ENCODE results near the gene SHISAL2A.
"Not testable (repeated sequence)": the region's sequence is repeated elsewhere in the genome, so short reads cannot be mapped to it uniquely, and the experiment has no call there.

SHISAL2A gene

GRCh38 chr1:52674497-52675384 lies 41.8 kb downstream of the SHISAL2A start:
- in situ Hi-C loops (cut with HindIII; ENCODE audit: low pct_ligation_motif_present, low pct_unique_long_range_greater_than_20kb, low sequenced_read_pairs) = no loop called here
- no peak for DNase-seq

GRCh38 chr1:52676249-52676903 lies 43.4 kb downstream of the SHISAL2A start:
- no peak for DNase-seq
- in situ Hi-C loops (cut with HindIII; ENCODE audit: low pct_ligation_motif_present, low pct_unique_long_range_greater_than_20kb, low sequenced_read_pairs) = no loop called here

DNA sequence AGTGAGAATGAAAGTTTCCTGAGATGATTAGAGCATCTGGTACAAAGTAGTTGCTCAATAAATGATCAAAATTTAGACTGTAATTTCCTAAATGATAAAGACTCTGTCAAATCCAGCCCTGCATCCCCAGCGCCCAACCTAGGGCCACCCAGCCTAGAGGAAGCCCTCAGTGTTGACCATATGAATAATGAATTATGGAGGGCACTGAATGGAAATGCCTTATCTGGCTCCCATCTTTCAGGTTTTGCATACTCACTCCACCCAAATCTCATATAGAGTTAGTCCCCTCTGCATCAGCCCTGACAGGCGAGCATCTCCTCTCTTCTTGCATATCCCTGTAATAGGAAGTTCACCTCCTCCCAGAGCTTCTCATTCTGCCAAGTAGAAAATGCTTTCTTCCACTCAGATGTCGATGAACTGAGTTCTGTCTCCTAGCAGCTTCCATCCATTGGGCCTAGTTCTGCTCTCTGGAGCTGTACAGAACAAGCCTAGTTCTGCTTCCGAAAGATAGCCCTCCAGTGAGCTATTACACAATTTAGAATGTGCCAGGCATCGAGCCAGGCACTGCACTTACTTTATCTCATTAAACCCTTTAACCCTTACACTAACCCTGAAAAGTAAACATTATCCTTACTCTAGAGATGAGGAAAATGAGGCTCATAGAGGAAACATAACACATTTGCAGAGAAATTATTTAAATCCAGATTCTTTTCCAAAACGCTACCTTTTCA lies 44.3 kb downstream of the SHISAL2A start:
- no peak for DNase-seq
- in situ Hi-C loops (cut with HindIII; ENCODE audit: low pct_ligation_motif_present, low pct_unique_long_range_greater_than_20kb, low sequenced_read_pairs) = no loop called here

DNA sequence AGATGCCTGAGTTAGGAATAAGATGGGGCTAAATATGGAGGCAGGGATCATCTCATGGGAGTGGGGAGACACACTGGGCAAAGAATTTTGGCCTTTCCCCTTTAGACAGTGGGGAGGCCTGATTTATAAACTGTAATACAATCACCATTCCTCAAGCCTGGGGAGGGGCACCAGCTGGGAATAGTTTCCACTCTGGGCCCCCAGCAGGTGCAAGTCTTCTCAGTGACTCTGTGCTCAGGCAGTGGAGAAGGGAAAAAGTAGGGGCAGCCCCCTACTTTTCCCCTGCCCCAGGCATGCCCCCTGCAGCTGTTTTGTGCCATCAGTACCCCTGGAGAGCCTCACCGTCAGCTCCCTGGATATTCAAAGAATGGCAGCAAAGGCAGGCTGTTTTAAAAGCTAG lies 46.1 kb downstream of the SHISAL2A start:
- in situ Hi-C loops (cut with HindIII; ENCODE audit: low pct_ligation_motif_present, low pct_unique_long_range_greater_than_20kb, low sequenced_read_pairs) = no loop called here

GRCh38 chr1:52679498-52679897 lies 46.5 kb downstream of the SHISAL2A start:
- in situ Hi-C loops (cut with HindIII; ENCODE audit: low pct_ligation_motif_present, low pct_unique_long_range_greater_than_20kb, low sequenced_read_pairs) = no loop called here
- DNase-seq = no peak

More for the DNA sequence above, 46.1 kb downstream of the SHISAL2A start:
- no peak for DNase-seq

DNA sequence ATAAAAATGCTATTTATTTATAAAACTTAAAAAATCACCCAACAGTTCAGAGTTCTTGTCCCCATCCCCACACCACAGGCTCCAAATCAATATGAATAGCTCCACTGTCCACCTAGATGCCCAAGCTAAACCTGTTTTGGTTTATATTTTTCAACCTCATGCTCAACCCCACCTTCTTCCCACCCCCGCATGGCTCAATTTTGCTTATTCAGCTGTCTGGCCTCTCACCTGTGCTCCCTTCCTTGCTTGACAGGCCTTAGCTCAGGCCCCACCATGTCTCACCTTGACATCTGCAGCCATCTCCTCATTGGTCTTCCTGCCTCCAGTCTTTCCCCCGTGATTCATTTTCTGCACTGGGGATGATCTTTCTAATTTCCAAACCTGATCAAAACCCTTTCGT lies 47.4 kb downstream of the SHISAL2A start:
- in situ Hi-C loops (cut with HindIII; ENCODE audit: low pct_ligation_motif_present, low pct_unique_long_range_greater_than_20kb, low sequenced_read_pairs) = no loop called here
- DNase-seq = no peak

DNA sequence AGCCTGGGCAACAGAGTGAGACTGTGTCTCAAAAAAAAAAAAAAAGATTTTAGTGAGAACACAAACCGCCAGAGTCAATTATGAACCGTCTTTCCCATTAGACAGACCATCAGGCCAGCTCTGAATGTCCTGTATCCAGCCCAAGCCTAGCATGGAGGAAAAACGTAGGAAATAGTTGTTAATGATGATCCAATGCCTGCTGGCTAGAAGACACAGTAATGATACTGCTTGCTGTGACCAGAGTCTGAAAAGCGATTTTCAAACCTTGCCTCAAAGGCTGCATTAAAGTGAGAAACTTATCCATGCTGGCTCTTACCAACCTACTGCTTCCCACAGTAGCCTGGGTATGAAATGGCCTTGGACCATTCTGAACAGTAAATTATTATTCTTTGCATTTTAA lies 48.2 kb downstream of the SHISAL2A start:
- in situ Hi-C loops (cut with HindIII; ENCODE audit: low pct_ligation_motif_present, low pct_unique_long_range_greater_than_20kb, low sequenced_read_pairs) = no loop called here
- no peak for DNase-seq

GRCh38 chr1:52683367-52683940 lies 50.5 kb downstream of the SHISAL2A start:
- in situ Hi-C loops (cut with HindIII; ENCODE audit: low pct_ligation_motif_present, low pct_unique_long_range_greater_than_20kb, low sequenced_read_pairs) = no loop called here

DNA sequence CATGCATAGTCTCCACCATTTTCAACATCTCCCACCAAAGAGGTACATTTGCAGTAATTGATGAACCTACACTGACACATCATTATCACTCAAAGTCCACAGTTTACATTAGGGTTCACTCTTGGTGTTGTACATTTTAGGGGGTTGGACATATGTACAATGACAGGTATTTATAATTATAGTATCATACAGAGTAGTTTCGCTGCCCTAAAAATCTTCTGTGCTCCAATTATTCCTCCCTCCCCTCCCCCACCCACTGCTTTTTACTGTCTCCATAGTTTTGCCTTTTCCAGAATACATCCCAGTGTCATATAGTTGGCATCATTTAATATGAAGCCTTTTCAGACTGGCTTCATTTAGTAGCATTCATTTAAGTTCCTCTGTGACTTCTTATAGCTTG lies 51.6 kb downstream of the SHISAL2A start:
- DNase-seq = no peak
- in situ Hi-C loops (cut with HindIII; ENCODE audit: low pct_ligation_motif_present, low pct_unique_long_range_greater_than_20kb, low sequenced_read_pairs) = no loop called here

More at GRCh38 chr1:52683367-52683940, 50.5 kb downstream of the SHISAL2A start:
- no peak for DNase-seq

- in situ Hi-C loops (cut with HindIII; ENCODE audit: low pct_ligation_motif_present, low pct_unique_long_range_greater_than_20kb, low sequenced_read_pairs) = not testable (repeated sequence)
- peak; percentile 65 for DNase-seq
These were observed 53.3 kb downstream of the SHISAL2A start for GRCh38 chr1:52686261-52686751.

DNA sequence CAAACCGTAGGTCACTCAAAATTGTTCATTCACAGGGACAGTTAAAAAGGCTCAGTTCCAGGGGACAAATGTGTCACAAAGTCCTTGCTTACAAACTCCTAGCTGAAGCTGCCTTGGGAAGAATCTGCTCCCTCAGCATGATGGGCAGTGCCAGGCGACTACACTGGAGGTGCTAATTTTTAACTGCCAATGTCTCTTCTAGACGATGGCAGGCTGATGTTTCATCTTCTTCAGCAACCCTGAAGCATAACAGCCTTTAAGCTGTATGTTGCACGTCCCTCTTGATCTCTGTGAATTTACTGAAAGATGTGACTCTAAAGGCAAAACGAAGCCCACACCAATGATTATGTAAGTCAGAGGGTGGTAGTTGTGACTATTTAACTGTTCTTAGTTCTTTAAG lies 53.9 kb downstream of the SHISAL2A start:
- no peak for DNase-seq
- in situ Hi-C loops (cut with HindIII; ENCODE audit: low pct_ligation_motif_present, low pct_unique_long_range_greater_than_20kb, low sequenced_read_pairs) = no loop called here

DNA sequence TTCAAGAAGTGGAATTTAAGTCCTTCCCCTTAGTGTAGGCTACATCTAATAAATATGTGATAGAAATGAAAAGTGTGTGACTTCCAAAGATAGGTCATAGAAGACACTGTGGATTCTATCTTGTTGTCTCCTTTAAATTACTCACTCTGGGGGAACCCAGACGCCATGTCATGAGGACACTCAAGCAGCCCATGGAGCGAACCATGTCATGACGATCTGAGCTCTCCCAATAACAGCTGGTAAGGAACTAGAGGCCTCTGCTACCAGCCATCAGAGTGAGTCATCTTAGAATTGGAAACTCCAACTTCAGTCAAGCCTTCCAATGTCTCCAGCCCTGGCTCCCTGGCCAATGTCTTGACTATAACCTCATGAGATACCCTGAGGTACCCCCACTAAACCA lies 58.9 kb downstream of the SHISAL2A start:
- in situ Hi-C loops (cut with HindIII; ENCODE audit: low pct_ligation_motif_present, low pct_unique_long_range_greater_than_20kb, low sequenced_read_pairs) = no loop called here
- no peak for DNase-seq

- DNase-seq = no peak
- in situ Hi-C loops (cut with HindIII; ENCODE audit: low pct_ligation_motif_present, low pct_unique_long_range_greater_than_20kb, low sequenced_read_pairs) = no loop called here
These were observed 59.7 kb downstream of the SHISAL2A start for GRCh38 chr1:52692697-52693096.

- DNase-seq; in situ Hi-C loops (cut with HindIII; ENCODE audit: low pct_ligation_motif_present, low pct_unique_long_range_greater_than_20kb, low sequenced_read_pairs): not testable (repeated sequence)
These were observed 60.4 kb downstream of the SHISAL2A start for GRCh38 chr1:52693351-52693750.

- in situ Hi-C loops (cut with HindIII; ENCODE audit: low pct_ligation_motif_present, low pct_unique_long_range_greater_than_20kb, low sequenced_read_pairs) = no loop called here
- no peak for DNase-seq
These were observed 60.9 kb downstream of the SHISAL2A start for GRCh38 chr1:52693843-52694242.

DNA sequence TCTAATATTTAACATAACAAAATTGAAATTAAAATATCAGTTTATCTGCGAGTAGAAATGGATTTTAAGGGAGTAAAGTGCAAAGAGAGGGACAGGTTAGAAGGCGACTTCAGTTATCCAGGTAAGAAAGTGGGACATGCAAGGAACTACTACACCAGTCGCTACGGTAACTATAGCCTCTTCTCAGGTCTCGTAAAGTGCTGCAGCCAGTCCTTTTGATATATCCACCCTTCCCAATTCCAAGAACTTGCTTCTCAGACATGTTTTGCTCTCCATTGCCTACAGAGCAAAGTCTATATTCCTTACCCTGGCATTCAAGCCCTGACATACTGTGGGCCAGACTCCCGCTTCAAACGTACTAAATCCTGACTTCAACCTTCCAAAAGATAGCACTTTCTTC lies 62.7 kb downstream of the SHISAL2A start:
- DNase-seq = no peak
- in situ Hi-C loops (cut with HindIII; ENCODE audit: low pct_ligation_motif_present, low pct_unique_long_range_greater_than_20kb, low sequenced_read_pairs) = no loop called here

DNA sequence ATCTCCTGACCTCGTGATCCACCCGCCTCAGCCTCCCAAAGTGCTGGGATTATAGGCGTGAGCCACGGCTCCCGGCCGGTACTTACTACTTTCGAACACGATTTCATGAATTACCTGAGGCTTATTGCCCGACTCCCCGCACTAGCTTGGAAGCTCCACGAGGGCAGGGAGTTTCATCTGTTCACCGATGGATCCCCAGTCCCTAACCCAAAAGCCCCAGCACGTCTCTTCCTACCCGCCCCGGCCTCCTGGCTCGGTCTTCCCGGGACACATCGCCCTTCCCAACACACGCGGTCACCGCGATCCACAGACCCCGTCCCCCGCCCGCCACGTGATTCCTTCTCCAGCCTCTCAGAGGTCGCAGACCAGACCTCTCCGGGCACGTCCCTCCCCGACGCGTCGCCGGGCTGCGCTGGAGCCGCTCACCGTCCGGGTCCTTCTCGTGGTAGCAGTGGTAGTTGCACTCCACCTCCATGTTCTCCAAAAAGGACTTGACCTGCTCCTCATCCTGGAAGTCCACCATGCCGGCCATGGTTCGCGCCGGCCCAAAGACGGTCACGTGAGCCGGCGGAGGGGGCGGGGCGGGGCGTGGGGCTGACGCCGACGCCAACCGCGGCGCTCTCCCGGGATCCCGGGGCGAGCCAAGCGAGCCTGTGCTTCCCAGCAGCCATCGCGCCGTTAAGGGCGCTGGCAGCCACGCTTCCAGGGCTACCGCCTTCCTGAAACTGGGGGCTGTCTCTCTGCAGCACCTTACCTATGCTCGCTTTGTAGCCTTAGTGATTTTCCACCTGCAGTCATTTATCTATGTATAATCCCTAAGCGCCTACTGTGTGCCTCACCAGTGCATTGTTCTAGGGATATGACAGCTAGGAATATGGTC lies 65.1 kb downstream of the SHISAL2A start, which contains the start of gene COA7:
COA7 (minus strand) TSS at position 553 of the 880 bp plus-strand sequence; CDS start at position 532, 21 bp downstream.
- peak; percentile 82 for DNase-seq
- in situ Hi-C loops (cut with HindIII; ENCODE audit: low pct_ligation_motif_present, low pct_unique_long_range_greater_than_20kb, low sequenced_read_pairs) = no loop called here
